Fibroblast of mammary gland (primary cell): Measurements from ENCODE around the gene TEX44.
"Not testable (repeated sequence)": the region's sequence is repeated elsewhere in the genome, so short reads cannot be mapped to it uniquely, and the experiment has no call there.

ENCODE experiments used
- DNase-seq: peaks from one replicate; pipeline ENCODE4 v3.0.0-alpha.2; 2010; ENCODE audit warnings: low read depth
- H3K4me3 ChIP-seq: 2 replicates; pipeline ENCODE4 v1.5.1; 2011; ENCODE audit warnings: low read depth, mild to moderate bottlenecking, low read length, moderate library complexity; ENCODE audit not compliant: control insufficient read depth
- CTCF ChIP-seq: conservative IDR thresholded peaks from 2 replicates; pipeline ENCODE4 v1.5.1; 2011; ENCODE audit warnings: low read depth, low read length, inconsistent platforms; ENCODE audit not compliant: control insufficient read depth, insufficient read depth

Gene TEX44

GRCh38 chr2:231563378-231563961, 29.2 kb upstream of the TEX44 start:
- H3K4me3 ChIP-seq, result no peak overlapping the region
- TF ChIP-seq CTCF, result peak; percentile 79
- DNase-seq, result peak; percentile 72

- DNase-seq, result no peak
- H3K4me3 ChIP-seq, result no peak overlapping the region
- no peak for TF ChIP-seq CTCF
Observed at GRCh38 chr2:231565887-231566594, 26.6 kb upstream of the TEX44 start.

- no peak for DNase-seq
- no peak overlapping the region for H3K4me3 ChIP-seq
- TF ChIP-seq CTCF, result no peak
Observed at GRCh38 chr2:231567159-231567558, 25.5 kb upstream of the TEX44 start.

DNA sequence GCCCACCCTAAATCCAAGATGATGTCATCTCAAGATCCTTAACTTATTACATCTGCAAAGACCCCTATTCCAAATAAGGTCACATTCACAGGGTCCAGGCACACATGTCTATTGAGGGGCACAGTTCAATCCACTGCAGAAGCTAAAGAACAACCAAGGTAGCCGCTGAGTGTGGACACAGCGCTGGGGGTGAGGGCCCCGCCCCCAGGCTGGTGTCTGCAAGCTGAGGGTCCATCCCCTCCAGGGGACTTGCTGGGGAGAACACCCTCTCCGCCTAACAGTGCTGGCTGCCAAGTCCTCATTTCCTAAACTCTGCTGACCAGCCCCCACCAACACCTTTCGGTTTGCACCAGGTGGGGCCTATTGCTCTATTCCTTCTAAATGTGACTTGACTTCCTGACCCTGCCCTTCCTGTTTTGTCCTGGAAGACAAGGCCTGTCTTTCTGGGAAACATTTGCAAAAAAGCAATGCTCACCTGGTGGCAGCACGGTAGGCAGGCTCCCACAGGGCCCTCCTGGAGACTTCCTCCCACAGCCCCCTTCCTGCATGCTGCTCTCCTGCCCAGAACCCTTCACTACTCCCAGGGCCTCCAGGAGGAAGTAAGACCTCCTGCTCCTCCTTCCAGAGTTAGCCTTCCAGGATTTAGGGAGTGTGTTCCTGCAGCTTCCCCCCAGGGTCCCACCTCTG, 24.4 kb upstream of the TEX44 start:
- no peak for TF ChIP-seq CTCF

GRCh38 chr2:231568785-231569435, 23.8 kb upstream of the TEX44 start:
- TF ChIP-seq CTCF, result no peak
- DNase-seq, result no peak
- H3K4me3 ChIP-seq, result no peak overlapping the region

More for the DNA sequence above, 24.4 kb upstream of the TEX44 start:
- H3K4me3 ChIP-seq, result no peak overlapping the region
- no peak for DNase-seq

GRCh38 chr2:231570915-231571314, 21.7 kb upstream of the TEX44 start:
- H3K4me3 ChIP-seq, DNase-seq: not testable (repeated sequence)

GRCh38 chr2:231571661-231572191, 20.9 kb upstream of the TEX44 start:
- TF ChIP-seq CTCF, result no peak
- DNase-seq, result no peak
- no peak overlapping the region for H3K4me3 ChIP-seq
